Breast epithelium (tissue), 3 donors: ENCODE data around the gene ZBTB12.

Source experiments
- POLR2AphosphoS5 ChIP-seq, 3 donors: sonication (generic); formaldehyde crosslinking; IDR thresholded peaks; one replicate each; pipeline ENCODE4 v1.6.1; 2017; ENCODE audit warnings: antibody characterized with exemption in 3 of 3
- TF ChIP-seq, protein P1 (sequence below), 3 donors: fragments of 450-650 bp; IDR thresholded peaks; one replicate each; pipeline ENCODE4 v1.5.1; 2016 to 2017; ENCODE audit warnings: antibody characterized with exemption in 3 of 3, mild to moderate bottlenecking in 3 of 3, moderate library complexity in 3 of 3

DNA sequence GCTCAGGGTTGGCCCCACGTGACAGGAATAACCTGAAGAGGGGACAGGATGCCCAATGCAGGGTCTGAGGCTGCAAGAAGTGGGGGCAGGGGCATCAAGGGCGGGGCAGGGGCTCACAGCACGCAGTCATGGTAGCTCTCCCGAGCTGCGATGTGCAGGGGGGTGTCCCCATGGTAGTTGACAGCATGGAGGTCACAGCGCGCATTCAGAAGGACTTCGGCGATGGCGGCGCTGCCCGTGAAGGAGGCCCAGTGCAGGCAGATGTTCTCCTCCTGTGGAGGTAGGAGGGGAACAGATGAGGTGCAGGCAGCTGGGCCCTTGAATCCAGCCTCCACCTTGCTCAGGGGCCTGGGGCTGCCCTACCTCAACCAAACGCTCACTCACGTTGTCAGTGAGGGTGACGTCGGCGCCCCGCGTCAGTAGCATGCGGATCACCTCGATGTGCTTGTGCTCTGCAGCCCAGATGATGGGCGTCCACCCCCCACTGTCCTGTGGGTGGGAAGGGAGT lies 17.3 kb downstream of the ZBTB12 start:
- TF ChIP-seq, protein P1, sequence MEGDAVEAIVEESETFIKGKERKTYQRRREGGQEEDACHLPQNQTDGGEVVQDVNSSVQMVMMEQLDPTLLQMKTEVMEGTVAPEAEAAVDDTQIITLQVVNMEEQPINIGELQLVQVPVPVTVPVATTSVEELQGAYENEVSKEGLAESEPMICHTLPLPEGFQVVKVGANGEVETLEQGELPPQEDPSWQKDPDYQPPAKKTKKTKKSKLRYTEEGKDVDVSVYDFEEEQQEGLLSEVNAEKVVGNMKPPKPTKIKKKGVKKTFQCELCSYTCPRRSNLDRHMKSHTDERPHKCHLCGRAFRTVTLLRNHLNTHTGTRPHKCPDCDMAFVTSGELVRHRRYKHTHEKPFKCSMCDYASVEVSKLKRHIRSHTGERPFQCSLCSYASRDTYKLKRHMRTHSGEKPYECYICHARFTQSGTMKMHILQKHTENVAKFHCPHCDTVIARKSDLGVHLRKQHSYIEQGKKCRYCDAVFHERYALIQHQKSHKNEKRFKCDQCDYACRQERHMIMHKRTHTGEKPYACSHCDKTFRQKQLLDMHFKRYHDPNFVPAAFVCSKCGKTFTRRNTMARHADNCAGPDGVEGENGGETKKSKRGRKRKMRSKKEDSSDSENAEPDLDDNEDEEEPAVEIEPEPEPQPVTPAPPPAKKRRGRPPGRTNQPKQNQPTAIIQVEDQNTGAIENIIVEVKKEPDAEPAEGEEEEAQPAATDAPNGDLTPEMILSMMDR (IDR thresholded peaks at IDR 0.05), result no peak
- TF ChIP-seq POLR2AphosphoS5 (IDR thresholded peaks at IDR 0.05), result no peak
